Retinal pigment epithelial cell (primary cell): Measurements from ENCODE around the gene ELK3.

Source experiments
- DNase-seq: peaks from one replicate; pipeline ENCODE4 v3.0.0-alpha.2; 2010; ENCODE audit warnings: low read depth
- H3K4me3 ChIP-seq: 2 replicates; pipeline ENCODE4 v1.5.1; 2011; ENCODE audit warnings: mild to moderate bottlenecking, low read length, control low read depth, moderate library complexity
- CTCF ChIP-seq: conservative IDR thresholded peaks from 2 replicates; pipeline ENCODE4 v1.5.1; 2011; ENCODE audit warnings: low read depth, low read length, control low read depth, inconsistent platforms

ELK3 gene

GRCh38 chr12:96263449-96263902, 69.3 kb downstream of the ELK3 start:
- no peak overlapping the region for H3K4me3 ChIP-seq
- no peak for DNase-seq
- TF ChIP-seq CTCF: no peak

GRCh38 chr12:96265400-96265799, 71.2 kb downstream of the ELK3 start:
- no peak for TF ChIP-seq CTCF

GRCh38 chr12:96265836-96266235, 71.7 kb downstream of the ELK3 start:
- no peak for DNase-seq
- no peak overlapping the region for H3K4me3 ChIP-seq

More at GRCh38 chr12:96265400-96265799, 71.2 kb downstream of the ELK3 start:
- no peak for DNase-seq
- no peak overlapping the region for H3K4me3 ChIP-seq

GRCh38 chr12:96266238-96266637, 72.1 kb downstream of the ELK3 start:
- DNase-seq: no peak
- TF ChIP-seq CTCF: no peak
- no peak overlapping the region for H3K4me3 ChIP-seq

More at GRCh38 chr12:96265836-96266235, 71.7 kb downstream of the ELK3 start:
- TF ChIP-seq CTCF: no peak

GRCh38 chr12:96271469-96272199, 77.5 kb downstream of the ELK3 start:
- TF ChIP-seq CTCF: no peak
- no peak for DNase-seq
- no peak overlapping the region for H3K4me3 ChIP-seq

GRCh38 chr12:96274331-96274730, 80.2 kb downstream of the ELK3 start:
- no peak for DNase-seq
- no peak overlapping the region for H3K4me3 ChIP-seq
- no peak for TF ChIP-seq CTCF

GRCh38 chr12:96285158-96285557, 91.0 kb downstream of the ELK3 start:
- H3K4me3 ChIP-seq: no peak overlapping the region
- DNase-seq: no peak
- no peak for TF ChIP-seq CTCF
